Mesothelial cell of epicardium (in vitro differentiated cells): ENCODE measurements around the gene ABCA9. TPM values are rescaled to one million over a fixed set of nuclear protein-coding genes. Genes with fewer than 3 reads are reported as not detected.
"Not testable (repeated sequence)": the region's sequence is repeated elsewhere in the genome, so short reads cannot be mapped to it uniquely, and the experiment has no call there.

ENCODE experiments used
- DNase-seq, 2 experiments: peaks; one replicate each; pipeline ENCODE4 v3.0.0; 2021; ENCODE audit warnings: low spot score in 2 of 2; ENCODE audit not compliant: unreplicated experiment in 2 of 2
- H3K27ac Mint-ChIP-seq: 2 replicates; pipeline ENCODE4 v1.8.0; 2021; ENCODE audit warnings: mixed read lengths
- H3K27me3 Mint-ChIP-seq: 2 replicates; pipeline ENCODE4 v1.8.0; 2021; ENCODE audit warnings: low read depth, mixed read lengths
- H3K36me3 Mint-ChIP-seq: 2 replicates; pipeline ENCODE4 v1.8.0; 2021; ENCODE audit warnings: mixed read lengths
- H3K4me1 Mint-ChIP-seq: 2 replicates; pipeline ENCODE4 v1.8.0; 2021; ENCODE audit warnings: mixed read lengths
- H3K4me3 Mint-ChIP-seq: 2 replicates; pipeline ENCODE4 v1.8.0; 2021; ENCODE audit warnings: mild to moderate bottlenecking, moderate library complexity, mixed read lengths
- H3K9me3 Mint-ChIP-seq: 2 replicates; pipeline ENCODE4 v1.8.0; 2021; ENCODE audit warnings: mixed read lengths
- total RNA-seq: library from RNA; stranded (reverse); gene quantifications from 3 replicates; pipeline ENCODE4 v1.2.1, GENCODE V29; 2021
- TF ChIP-seq, protein P1 (sequence below): fragments of 200-600 bp; sonication (generic); IDR thresholded peaks from one replicate; pipeline ENCODE4 v1.5.0; 2021; ENCODE audit warnings: antibody characterized with exemption; ENCODE audit not compliant: unreplicated experiment

The ABCA9 gene
- total RNA-seq, 1 donor from 2014 or later, result 1.5 TPM

- Mint-ChIP-seq H3K4me1 (no peaks in the 10 kb centered on the region), H3K36me3 (no peaks in the 10 kb centered on the region), H3K4me3 (no peak overlapping the region), H3K27ac (no peak overlapping the region), H3K9me3 (no peaks in the 10 kb centered on the region), H3K27me3 (peaks cover 32% of the 10 kb centered on the region)
- DNase-seq, result no peak
- TF ChIP-seq, protein P1, sequence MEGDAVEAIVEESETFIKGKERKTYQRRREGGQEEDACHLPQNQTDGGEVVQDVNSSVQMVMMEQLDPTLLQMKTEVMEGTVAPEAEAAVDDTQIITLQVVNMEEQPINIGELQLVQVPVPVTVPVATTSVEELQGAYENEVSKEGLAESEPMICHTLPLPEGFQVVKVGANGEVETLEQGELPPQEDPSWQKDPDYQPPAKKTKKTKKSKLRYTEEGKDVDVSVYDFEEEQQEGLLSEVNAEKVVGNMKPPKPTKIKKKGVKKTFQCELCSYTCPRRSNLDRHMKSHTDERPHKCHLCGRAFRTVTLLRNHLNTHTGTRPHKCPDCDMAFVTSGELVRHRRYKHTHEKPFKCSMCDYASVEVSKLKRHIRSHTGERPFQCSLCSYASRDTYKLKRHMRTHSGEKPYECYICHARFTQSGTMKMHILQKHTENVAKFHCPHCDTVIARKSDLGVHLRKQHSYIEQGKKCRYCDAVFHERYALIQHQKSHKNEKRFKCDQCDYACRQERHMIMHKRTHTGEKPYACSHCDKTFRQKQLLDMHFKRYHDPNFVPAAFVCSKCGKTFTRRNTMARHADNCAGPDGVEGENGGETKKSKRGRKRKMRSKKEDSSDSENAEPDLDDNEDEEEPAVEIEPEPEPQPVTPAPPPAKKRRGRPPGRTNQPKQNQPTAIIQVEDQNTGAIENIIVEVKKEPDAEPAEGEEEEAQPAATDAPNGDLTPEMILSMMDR, result no peak
These were observed 107.3 kb downstream of the ABCA9 start for GRCh38 chr17:68953340-68953997.

DNA sequence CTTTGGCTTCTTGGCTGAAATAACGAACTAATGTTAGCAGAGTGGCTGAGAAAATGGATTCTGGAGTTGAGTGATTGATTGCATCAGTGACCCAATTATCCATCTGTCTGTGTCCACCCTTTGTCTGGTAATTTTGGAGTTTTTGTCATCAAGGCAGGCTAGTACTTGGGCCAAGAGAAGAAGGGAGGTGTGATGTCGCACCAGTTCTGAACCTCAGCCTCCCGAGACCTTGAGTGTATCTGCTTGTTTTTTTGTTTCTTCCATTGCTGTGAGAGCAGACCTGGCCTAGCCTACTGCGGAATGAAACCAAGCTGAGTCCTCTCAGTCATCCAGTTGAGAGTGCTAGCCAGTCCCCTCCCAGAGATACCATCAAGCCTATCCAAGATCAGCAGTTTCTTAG is 110.0 kb downstream of the ABCA9 start:
- Mint-ChIP-seq H3K9me3 (no peaks in the 10 kb centered on the region), H3K27ac (no peak overlapping the region), H3K36me3 (no peaks in the 10 kb centered on the region), H3K4me1 (no peaks in the 10 kb centered on the region), H3K4me3 (no peak overlapping the region), H3K27me3 (peaks cover 30% of the 10 kb centered on the region)
- DNase-seq, result no peak
- TF ChIP-seq, protein P1, result no peak

DNA sequence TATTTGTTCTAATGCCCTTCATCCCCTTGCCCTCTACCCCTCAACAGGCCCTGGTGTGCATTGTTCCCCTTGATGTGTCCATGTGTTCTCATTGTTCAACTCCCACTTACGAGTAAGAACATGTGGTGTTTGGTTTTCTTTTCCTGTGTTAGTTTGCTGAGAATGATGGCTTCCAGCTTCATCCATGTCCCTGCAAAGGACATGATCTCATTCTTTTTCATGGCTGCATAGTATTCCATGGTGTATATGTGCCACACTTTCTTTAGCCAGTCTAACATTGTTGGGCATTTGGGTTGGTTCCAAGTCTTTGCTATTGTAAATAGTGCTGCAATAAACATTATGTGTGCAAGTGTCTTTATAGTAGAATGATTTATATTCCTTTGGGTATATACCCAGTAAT is 112.9 kb downstream of the ABCA9 start:
- H3K27ac Mint-ChIP-seq, DNase-seq, H3K4me3 Mint-ChIP-seq, H3K36me3 Mint-ChIP-seq, H3K9me3 Mint-ChIP-seq, H3K4me1 Mint-ChIP-seq: not testable (repeated sequence)
- peaks cover 27% of the 10 kb centered on the region for H3K27me3 Mint-ChIP-seq

DNA sequence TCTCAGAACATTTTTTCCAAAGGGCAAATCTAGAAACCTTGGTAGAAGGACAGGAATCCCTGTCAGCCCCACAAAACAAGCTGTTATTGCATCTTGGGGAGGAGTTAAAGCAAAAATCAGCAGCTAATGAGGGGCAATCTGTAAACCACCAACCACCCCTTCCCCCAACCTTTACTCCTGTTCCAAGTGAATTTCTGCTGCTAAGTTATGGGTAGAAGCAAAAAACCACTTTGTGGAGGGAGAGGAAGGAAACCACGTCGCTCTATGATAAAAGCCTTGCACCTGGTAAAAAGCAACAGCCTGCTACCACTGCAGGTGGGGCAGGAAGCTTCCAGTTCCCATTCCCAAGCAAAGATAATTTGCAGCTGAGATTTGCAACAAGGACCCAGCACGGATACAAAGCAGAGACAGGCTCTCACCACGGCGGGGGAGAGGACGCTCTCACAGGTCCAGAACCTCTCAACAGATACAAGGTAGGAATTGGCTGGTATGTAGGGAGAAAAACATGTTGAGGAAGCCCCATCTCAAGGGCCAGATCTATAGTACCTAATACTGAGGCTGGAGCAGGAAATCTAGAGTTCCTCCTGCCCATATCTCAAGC is 116.2 kb downstream of the ABCA9 start:
- DNase-seq, result no peak
- H3K36me3 Mint-ChIP-seq, result no peaks in the 10 kb centered on the region
- peaks cover 24% of the 10 kb centered on the region for H3K27me3 Mint-ChIP-seq
- TF ChIP-seq, protein P1, result no peak
- H3K9me3 Mint-ChIP-seq, result no peaks in the 10 kb centered on the region
- no peaks in the 10 kb centered on the region for H3K4me1 Mint-ChIP-seq
- no peak overlapping the region for H3K27ac Mint-ChIP-seq
- H3K4me3 Mint-ChIP-seq, result no peak overlapping the region

GRCh38 chr17:68943812-68944182 is 116.9 kb downstream of the ABCA9 start:
- not testable (repeated sequence) for H3K4me3 Mint-ChIP-seq, H3K9me3 Mint-ChIP-seq, DNase-seq, H3K4me1 Mint-ChIP-seq, H3K36me3 Mint-ChIP-seq, H3K27ac Mint-ChIP-seq
- peaks cover 25% of the 10 kb centered on the region for H3K27me3 Mint-ChIP-seq

DNA sequence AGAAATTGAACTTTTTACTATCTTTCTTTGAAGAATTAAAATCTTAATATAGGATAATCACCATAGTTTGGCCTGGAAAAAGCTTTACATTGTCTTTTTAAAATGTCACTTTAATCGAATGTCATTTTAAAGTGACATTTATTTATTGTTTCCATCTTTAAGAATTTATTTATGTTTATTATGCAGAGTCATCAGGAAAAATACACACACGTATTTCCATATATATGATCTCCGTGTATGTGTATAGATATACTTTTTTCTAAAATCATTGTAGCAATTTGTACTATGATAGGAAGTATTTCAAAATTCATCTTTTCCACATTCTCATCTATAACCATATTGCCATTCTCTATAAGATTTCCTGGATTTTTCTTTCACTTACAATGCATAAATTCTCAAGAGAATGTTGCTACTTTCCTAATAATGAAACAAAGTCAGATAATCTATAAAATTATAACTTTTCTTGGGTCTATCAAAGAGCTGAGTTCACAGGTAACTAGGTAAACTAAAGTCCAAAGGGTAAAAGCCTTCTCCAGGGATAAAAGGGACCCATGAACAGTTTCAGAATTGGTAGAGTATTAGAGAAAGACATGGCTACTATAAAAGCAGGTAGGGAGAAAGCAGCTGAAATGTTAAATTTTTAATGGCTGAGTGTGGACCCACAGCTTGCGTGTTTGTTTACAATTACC is 117.5 kb downstream of the ABCA9 start:
- Mint-ChIP-seq H3K4me1 (no peaks in the 10 kb centered on the region), H3K9me3 (no peaks in the 10 kb centered on the region), H3K4me3 (no peak overlapping the region), H3K27me3 (peaks cover 25% of the 10 kb centered on the region), H3K27ac (no peak overlapping the region), H3K36me3 (no peaks in the 10 kb centered on the region)
- TF ChIP-seq, protein P1, result no peak
- DNase-seq, result no peak
